Measurements from ENCODE around the gene CASP2. TPM values are rescaled to one million over a fixed set of nuclear protein-coding genes. Genes with fewer than 3 reads are reported as not detected.

The CASP2 gene
- total and polyA plus RNA-seq, 2 of the 13 experiments (the other 11 are each of a cell fraction or from before 2014, with no cell fraction given): 10.2 to 13.7 TPM

GRCh38 chr7:143287935-143288826 is at the start of gene CASP2 (continued):
- TF ChIP-seq, protein P1, sequence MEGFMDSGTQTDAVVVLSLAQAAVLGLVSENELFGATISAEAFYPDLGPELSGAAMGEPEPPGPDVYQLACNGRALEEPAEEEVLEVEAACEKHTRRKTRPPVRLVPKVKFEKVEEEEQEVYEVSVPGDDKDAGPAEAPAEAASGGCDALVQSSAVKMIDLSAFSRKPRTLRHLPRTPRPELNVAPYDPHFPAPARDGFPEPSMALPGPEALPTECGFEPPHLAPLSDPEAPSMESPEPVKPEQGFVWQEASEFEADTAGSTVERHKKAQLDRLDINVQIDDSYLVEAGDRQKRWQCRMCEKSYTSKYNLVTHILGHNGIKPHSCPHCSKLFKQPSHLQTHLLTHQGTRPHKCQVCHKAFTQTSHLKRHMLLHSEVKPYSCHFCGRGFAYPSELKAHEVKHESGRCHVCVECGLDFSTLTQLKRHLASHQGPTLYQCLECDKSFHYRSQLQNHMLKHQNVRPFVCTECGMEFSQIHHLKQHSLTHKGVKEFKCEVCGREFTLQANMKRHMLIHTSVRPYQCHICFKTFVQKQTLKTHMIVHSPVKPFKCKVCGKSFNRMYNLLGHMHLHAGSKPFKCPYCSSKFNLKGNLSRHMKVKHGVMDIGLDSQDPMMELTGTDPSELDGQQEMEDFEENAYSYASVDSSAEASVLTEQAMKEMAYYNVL (CRISPR knock-in tag; IDR thresholded peaks at IDR 0.05; ENCODE audit: borderline replicate concordance): peak; percentile 45; the same call in 1 of the 2 replicates
- peak; percentile 63 for TF ChIP-seq TBX2 (CRISPR knock-in tag; IDR thresholded peaks at IDR 0.05; ENCODE audit: borderline replicate concordance)
- no peak for TF ChIP-seq ZSCAN12 (CRISPR knock-in tag; IDR thresholded peaks at IDR 0.05)
- TF ChIP-seq DNMT1 (CRISPR knock-in tag; IDR thresholded peaks at IDR 0.05): 0 out of 2 replicates have a peak, but pooled peaks have one; percentile 13
- peak; percentile 82; the same call in 1 of the 2 replicates for TF ChIP-seq SP4 (CRISPR knock-in tag; IDR thresholded peaks at IDR 0.05)
- TF ChIP-seq, protein P2, sequence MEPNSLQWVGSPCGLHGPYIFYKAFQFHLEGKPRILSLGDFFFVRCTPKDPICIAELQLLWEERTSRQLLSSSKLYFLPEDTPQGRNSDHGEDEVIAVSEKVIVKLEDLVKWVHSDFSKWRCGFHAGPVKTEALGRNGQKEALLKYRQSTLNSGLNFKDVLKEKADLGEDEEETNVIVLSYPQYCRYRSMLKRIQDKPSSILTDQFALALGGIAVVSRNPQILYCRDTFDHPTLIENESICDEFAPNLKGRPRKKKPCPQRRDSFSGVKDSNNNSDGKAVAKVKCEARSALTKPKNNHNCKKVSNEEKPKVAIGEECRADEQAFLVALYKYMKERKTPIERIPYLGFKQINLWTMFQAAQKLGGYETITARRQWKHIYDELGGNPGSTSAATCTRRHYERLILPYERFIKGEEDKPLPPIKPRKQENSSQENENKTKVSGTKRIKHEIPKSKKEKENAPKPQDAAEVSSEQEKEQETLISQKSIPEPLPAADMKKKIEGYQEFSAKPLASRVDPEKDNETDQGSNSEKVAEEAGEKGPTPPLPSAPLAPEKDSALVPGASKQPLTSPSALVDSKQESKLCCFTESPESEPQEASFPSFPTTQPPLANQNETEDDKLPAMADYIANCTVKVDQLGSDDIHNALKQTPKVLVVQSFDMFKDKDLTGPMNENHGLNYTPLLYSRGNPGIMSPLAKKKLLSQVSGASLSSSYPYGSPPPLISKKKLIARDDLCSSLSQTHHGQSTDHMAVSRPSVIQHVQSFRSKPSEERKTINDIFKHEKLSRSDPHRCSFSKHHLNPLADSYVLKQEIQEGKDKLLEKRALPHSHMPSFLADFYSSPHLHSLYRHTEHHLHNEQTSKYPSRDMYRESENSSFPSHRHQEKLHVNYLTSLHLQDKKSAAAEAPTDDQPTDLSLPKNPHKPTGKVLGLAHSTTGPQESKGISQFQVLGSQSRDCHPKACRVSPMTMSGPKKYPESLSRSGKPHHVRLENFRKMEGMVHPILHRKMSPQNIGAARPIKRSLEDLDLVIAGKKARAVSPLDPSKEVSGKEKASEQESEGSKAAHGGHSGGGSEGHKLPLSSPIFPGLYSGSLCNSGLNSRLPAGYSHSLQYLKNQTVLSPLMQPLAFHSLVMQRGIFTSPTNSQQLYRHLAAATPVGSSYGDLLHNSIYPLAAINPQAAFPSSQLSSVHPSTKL (CRISPR knock-in tag; IDR thresholded peaks at IDR 0.05): peak; percentile 21; the same call in 1 of the 2 replicates
- TF ChIP-seq ZFP62 (CRISPR knock-in tag; IDR thresholded peaks at IDR 0.05): no peak
- peak; percentile 76; the same call in 1 of the 3 replicates for TF ChIP-seq MXI1 (IDR thresholded peaks at IDR 0.05; ENCODE audit: borderline replicate concordance, low read depth, low read length)
- TF ChIP-seq ZNF577 (CRISPR knock-in tag; IDR thresholded peaks at IDR 0.05; ENCODE audit: borderline replicate concordance, low read depth): 0 out of 2 replicates have a peak, but pooled peaks have one; percentile 33
- no peak for TF ChIP-seq HOXD1 (CRISPR knock-in tag; IDR thresholded peaks at IDR 0.05)
- TF ChIP-seq, protein P3, sequence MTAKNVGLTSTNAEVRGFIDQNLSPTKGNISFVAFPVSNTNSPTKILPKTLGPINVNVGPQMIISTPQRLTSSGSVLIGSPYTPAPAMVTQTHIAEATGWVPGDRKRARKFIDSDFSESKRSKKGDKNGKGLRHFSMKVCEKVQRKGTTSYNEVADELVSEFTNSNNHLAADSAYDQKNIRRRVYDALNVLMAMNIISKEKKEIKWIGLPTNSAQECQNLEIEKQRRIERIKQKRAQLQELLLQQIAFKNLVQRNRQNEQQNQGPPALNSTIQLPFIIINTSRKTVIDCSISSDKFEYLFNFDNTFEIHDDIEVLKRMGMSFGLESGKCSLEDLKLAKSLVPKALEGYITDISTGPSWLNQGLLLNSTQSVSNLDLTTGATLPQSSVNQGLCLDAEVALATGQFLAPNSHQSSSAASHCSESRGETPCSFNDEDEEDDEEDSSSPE (CRISPR knock-in tag; IDR thresholded peaks at IDR 0.05): peak; percentile 84
- TF ChIP-seq, protein P4, sequence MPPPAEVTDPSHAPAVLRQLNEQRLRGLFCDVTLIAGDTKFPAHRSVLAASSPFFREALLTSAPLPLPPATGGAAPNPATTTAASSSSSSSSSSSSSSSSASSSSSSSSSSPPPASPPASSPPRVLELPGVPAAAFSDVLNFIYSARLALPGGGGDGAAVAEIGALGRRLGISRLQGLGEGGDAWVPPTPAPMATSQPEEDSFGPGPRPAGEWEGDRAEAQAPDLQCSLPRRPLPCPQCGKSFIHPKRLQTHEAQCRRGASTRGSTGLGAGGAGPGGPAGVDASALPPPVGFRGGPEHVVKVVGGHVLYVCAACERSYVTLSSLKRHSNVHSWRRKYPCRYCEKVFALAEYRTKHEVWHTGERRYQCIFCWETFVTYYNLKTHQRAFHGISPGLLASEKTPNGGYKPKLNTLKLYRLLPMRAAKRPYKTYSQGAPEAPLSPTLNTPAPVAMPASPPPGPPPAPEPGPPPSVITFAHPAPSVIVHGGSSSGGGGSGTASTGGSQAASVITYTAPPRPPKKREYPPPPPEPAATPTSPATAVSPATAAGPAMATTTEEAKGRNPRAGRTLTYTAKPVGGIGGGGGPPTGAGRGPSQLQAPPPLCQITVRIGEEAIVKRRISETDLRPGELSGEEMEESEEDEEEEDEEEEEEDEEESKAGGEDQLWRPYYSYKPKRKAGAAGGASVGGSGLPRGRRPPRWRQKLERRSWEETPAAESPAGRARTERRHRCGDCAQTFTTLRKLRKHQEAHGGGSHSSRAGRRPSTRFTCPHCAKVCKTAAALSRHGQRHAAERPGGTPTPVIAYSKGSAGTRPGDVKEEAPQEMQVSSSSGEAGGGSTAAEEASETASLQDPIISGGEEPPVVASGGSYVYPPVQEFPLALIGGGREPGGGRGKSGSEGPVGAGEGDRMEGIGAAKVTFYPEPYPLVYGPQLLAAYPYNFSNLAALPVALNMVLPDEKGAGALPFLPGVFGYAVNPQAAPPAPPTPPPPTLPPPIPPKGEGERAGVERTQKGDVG (CRISPR knock-in tag; IDR thresholded peaks at IDR 0.05; ENCODE audit: borderline replicate concordance): peak; percentile 88; the same call in 1 of the 2 replicates
- peak; percentile 38; the same call in 1 of the 2 replicates for TF ChIP-seq BORCS8-MEF2B (CRISPR knock-in tag; IDR thresholded peaks at IDR 0.05)
- TF ChIP-seq EED (CRISPR knock-in tag; IDR thresholded peaks at IDR 0.05): peak; percentile 55; the same call in 1 of the 2 replicates
- TF ChIP-seq ZNF331 (CRISPR knock-in tag; IDR thresholded peaks at IDR 0.05): no peak
